ENCODE measurements around the gene PICALM. TPM values are rescaled to one million over a fixed set of nuclear protein-coding genes. Genes with fewer than 3 reads are reported as not detected.

Gene PICALM
- total and polyA plus RNA-seq, 2 of the 13 experiments (the other 11 are each of a cell fraction or from before 2014, with no cell fraction given) = 97.6 to 154 TPM

DNA sequence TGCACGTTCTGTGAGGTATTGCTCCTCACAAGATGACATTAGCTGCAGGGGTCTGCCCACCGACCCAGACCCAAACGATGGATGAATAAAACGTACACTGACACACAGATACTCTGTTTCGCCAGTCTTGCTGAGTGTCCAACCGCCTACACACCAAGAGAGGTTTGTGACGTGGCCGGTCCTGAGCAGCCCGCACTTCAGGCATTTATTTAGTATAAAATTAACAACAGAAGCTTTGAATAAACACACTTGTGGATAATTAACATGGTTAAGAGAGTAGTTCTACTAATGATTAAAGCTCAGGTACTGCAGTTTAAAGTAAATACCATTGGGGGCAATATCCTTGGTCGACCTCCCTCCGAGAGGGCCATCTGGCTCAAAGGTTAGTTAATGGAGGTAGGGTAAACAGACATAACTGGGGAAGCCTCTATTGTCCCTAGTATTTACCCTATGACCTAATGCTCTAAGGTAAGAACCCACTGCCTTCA lies 138.0 kb downstream of the PICALM start (continued):
- TF ChIP-seq, protein P1, sequence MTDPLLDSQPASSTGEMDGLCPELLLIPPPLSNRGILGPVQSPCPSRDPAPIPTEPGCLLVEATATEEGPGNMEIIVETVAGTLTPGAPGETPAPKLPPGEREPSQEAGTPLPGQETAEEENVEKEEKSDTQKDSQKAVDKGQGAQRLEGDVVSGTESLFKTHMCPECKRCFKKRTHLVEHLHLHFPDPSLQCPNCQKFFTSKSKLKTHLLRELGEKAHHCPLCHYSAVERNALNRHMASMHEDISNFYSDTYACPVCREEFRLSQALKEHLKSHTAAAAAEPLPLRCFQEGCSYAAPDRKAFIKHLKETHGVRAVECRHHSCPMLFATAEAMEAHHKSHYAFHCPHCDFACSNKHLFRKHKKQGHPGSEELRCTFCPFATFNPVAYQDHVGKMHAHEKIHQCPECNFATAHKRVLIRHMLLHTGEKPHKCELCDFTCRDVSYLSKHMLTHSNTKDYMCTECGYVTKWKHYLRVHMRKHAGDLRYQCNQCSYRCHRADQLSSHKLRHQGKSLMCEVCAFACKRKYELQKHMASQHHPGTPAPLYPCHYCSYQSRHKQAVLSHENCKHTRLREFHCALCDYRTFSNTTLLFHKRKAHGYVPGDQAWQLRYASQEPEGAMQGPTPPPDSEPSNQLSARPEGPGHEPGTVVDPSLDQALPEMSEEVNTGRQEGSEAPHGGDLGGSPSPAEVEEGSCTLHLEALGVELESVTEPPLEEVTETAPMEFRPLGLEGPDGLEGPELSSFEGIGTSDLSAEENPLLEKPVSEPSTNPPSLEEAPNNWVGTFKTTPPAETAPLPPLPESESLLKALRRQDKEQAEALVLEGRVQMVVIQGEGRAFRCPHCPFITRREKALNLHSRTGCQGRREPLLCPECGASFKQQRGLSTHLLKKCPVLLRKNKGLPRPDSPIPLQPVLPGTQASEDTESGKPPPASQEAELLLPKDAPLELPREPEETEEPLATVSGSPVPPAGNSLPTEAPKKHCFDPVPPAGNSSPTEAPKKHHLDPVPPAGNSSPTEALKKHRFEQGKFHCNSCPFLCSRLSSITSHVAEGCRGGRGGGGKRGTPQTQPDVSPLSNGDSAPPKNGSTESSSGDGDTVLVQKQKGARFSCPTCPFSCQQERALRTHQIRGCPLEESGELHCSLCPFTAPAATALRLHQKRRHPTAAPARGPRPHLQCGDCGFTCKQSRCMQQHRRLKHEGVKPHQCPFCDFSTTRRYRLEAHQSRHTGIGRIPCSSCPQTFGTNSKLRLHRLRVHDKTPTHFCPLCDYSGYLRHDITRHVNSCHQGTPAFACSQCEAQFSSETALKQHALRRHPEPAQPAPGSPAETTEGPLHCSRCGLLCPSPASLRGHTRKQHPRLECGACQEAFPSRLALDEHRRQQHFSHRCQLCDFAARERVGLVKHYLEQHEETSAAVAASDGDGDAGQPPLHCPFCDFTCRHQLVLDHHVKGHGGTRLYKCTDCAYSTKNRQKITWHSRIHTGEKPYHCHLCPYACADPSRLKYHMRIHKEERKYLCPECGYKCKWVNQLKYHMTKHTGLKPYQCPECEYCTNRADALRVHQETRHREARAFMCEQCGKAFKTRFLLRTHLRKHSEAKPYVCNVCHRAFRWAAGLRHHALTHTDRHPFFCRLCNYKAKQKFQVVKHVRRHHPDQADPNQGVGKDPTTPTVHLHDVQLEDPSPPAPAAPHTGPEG (CRISPR knock-in tag; IDR thresholded peaks at IDR 0.05) = no peak
- peak; percentile 65; the same call in 1 of the 2 replicates for TF ChIP-seq GATA4 (IDR thresholded peaks at IDR 0.05; ENCODE audit: borderline replicate concordance, low read depth)
- peak; percentile 42; the same call in 1 of the 2 replicates for TF ChIP-seq KAT8 (CRISPR knock-in tag; IDR thresholded peaks at IDR 0.05)
- peak; percentile 66; the same call in 1 of the 2 replicates for TF ChIP-seq ZNF746 (CRISPR knock-in tag; IDR thresholded peaks at IDR 0.05)
- TF ChIP-seq HHEX (CRISPR knock-in tag; IDR thresholded peaks at IDR 0.05) = peak; percentile 89
- peak; percentile 78; the same call in 1 of the 2 replicates for TF ChIP-seq NR2F2 (IDR thresholded peaks at IDR 0.05; ENCODE audit: borderline replicate concordance, low read depth)
- 0 out of 2 replicates have a peak, but pooled peaks have one; percentile 36 for TF ChIP-seq FOXK2 (IDR thresholded peaks at IDR 0.05)
- TF ChIP-seq ZNF331 (CRISPR knock-in tag; IDR thresholded peaks at IDR 0.05) = peak; percentile 77
- TF ChIP-seq, protein P2, sequence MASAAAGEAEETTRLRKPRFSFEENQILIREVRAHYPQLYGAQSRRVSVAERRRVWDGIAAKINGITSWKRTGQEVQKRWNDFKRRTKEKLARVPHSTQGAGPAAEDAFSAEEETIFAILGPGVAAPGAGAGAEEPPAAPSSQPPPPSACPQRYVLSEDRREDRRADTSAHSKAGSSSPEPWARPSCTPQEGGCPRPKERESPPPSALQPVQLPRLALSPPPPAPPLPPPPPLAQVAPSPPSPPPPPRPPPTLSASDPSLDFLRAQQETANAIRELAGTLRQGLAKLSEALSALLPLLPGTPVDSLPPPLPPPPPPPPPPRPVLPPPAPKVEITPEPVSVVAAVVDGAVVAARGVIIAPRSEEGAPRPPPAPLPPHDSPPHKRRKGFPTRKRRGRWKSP (CRISPR knock-in tag; IDR thresholded peaks at IDR 0.05) = peak; percentile 55; the same call in 1 of the 2 replicates
- peak; percentile 93 for TF ChIP-seq KDM6A (CRISPR knock-in tag; IDR thresholded peaks at IDR 0.05; ENCODE audit: low read depth)
- TF ChIP-seq HDAC2 (CRISPR knock-in tag; IDR thresholded peaks at IDR 0.05) = peak; percentile 93
- no peak for TF ChIP-seq ZNF543 (CRISPR knock-in tag; IDR thresholded peaks at IDR 0.05)
- TF ChIP-seq, protein P3, sequence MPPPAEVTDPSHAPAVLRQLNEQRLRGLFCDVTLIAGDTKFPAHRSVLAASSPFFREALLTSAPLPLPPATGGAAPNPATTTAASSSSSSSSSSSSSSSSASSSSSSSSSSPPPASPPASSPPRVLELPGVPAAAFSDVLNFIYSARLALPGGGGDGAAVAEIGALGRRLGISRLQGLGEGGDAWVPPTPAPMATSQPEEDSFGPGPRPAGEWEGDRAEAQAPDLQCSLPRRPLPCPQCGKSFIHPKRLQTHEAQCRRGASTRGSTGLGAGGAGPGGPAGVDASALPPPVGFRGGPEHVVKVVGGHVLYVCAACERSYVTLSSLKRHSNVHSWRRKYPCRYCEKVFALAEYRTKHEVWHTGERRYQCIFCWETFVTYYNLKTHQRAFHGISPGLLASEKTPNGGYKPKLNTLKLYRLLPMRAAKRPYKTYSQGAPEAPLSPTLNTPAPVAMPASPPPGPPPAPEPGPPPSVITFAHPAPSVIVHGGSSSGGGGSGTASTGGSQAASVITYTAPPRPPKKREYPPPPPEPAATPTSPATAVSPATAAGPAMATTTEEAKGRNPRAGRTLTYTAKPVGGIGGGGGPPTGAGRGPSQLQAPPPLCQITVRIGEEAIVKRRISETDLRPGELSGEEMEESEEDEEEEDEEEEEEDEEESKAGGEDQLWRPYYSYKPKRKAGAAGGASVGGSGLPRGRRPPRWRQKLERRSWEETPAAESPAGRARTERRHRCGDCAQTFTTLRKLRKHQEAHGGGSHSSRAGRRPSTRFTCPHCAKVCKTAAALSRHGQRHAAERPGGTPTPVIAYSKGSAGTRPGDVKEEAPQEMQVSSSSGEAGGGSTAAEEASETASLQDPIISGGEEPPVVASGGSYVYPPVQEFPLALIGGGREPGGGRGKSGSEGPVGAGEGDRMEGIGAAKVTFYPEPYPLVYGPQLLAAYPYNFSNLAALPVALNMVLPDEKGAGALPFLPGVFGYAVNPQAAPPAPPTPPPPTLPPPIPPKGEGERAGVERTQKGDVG (CRISPR knock-in tag; IDR thresholded peaks at IDR 0.05; ENCODE audit: borderline replicate concordance) = 0 out of 2 replicates have a peak, but pooled peaks have one; percentile 23
- TF ChIP-seq MYC (CRISPR knock-in tag; IDR thresholded peaks at IDR 0.05; ENCODE audit: borderline replicate concordance) = 0 out of 2 replicates have a peak, but pooled peaks have one; percentile 30
